ENCODE results near the gene CSN3. TPM values are rescaled to one million over a fixed set of nuclear protein-coding genes. Genes with fewer than 3 reads are reported as not detected.

CSN3 gene
- total RNA-seq, 1 experiment from 2014 or later = not detected

GRCh38 chr4:70239131-70239883, 3.1 kb upstream of the CSN3 start:
- Histone ChIP-seq H3K4me3 (ENCODE audit: low read depth in 2 of 2, low read length in 2 of 2) (no peak overlapping the region), H3K4me1 (ENCODE audit: control insufficient read depth, insufficient read depth, low read length) (no peaks in the 10 kb centered on the region), H3K27me3 (ENCODE audit: control insufficient read depth, insufficient read depth, low read length) (no peaks in the 10 kb centered on the region), H3K36me3 (ENCODE audit: control insufficient read depth, insufficient read depth, low read length) (no peaks in the 10 kb centered on the region), H3K9me3 (ENCODE audit: control insufficient read depth, insufficient read depth, low read depth, low read length) (no peaks in the 10 kb centered on the region), H3K27ac (ENCODE audit: low read length) (no peak overlapping the region)
- in situ Hi-C loops (cut with HindIII; ENCODE audit: low pct_unique_long_range_greater_than_20kb, low sequenced_read_pairs) = no loop called here
- no TSS peak for BruUV-seq (replicated peaks)
- CTCF ChIA-PET = no interaction called here
- POLR2A ChIA-PET = no interaction called here
- TF ChIP-seq POLR2AphosphoS5 (IDR thresholded peaks at IDR 0.05; ENCODE audit: low read depth, low read length) (no peak), SIN3A (IDR thresholded peaks at IDR 0.05; ENCODE audit: borderline replicate concordance, insufficient read depth, low read depth, low read length) (no peak), REST (IDR thresholded peaks at IDR 0.05; ENCODE audit: insufficient read depth in 1 of 2, low read depth in 2 of 2, low read length in 1 of 2) (no peak), CTCF (IDR thresholded peaks at IDR 0.05) (no peak), TCF7L2 (IDR thresholded peaks at IDR 0.05; ENCODE audit: low read depth, low read length) (no peak)
- intact Hi-C loops (cut with micrococcal nuclease; ENCODE audit: unreplicated experiment) = no loop called here
- ATAC-seq (no peak), DNase-seq (ENCODE audit: low read depth, low spot score) (no peak)

DNA sequence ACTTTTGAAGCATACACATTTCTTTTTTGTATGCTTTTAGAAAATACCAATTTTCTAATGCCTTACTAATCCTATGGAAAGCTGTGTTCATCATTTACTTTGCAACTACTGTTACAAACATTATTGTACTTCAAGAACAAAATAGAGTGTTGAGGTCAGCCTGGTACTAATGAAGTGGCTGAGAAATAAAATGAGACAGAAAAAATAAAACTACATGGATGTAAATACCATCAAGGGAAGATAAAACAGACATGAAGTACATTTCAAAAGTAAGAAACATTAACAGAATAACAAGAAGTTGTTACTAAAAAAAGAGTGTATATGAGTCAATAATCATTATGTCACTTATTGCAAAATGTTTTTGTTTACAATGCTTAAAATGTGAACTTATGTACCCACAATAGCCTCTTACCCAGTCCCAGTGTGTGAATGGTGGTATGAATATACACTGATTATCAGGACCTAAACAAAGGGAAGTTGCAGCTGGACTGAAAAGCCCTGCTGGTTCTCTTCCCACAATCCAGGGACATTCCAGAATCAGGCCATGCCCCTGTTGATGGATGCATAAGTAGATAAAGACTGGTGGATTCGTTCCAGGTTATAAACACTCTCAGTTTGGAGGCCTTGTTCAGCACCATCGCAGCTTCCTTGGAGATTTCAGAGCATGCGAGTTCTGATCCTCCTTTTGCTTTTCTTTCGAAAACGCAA, 2.4 kb upstream of the CSN3 start:
- Histone ChIP-seq H3K27ac (ENCODE audit: low read length) (no peak overlapping the region), H3K4me3 (ENCODE audit: low read depth in 2 of 2, low read length in 2 of 2) (no peak overlapping the region), H3K4me1 (ENCODE audit: control insufficient read depth, insufficient read depth, low read length) (no peaks in the 10 kb centered on the region), H3K27me3 (ENCODE audit: control insufficient read depth, insufficient read depth, low read length) (no peaks in the 10 kb centered on the region), H3K9me3 (ENCODE audit: control insufficient read depth, insufficient read depth, low read depth, low read length) (no peaks in the 10 kb centered on the region), H3K36me3 (ENCODE audit: control insufficient read depth, insufficient read depth, low read length) (no peaks in the 10 kb centered on the region)
- no TSS peak for BruUV-seq (replicated peaks)
- intact Hi-C loops (cut with micrococcal nuclease; ENCODE audit: unreplicated experiment) (no loop called here), in situ Hi-C loops (cut with HindIII; ENCODE audit: low pct_unique_long_range_greater_than_20kb, low sequenced_read_pairs) (no loop called here)
- POLR2A ChIA-PET = no interaction called here
- no peak for DNase-seq (ENCODE audit: low read depth, low spot score)
- CTCF ChIA-PET = no interaction called here
- no peak for ATAC-seq
- TF ChIP-seq REST (IDR thresholded peaks at IDR 0.05; ENCODE audit: insufficient read depth in 1 of 2, low read depth in 2 of 2, low read length in 1 of 2) (no peak), TCF7L2 (IDR thresholded peaks at IDR 0.05; ENCODE audit: low read depth, low read length) (no peak), CTCF (IDR thresholded peaks at IDR 0.05) (no peak), POLR2AphosphoS5 (IDR thresholded peaks at IDR 0.05; ENCODE audit: low read depth, low read length) (no peak), SIN3A (IDR thresholded peaks at IDR 0.05; ENCODE audit: borderline replicate concordance, insufficient read depth, low read depth, low read length) (no peak)
